ENCODE results near the gene PHEX.
"Not testable (repeated sequence)": the region's sequence is repeated elsewhere in the genome, so short reads cannot be mapped to it uniquely, and the experiment has no call there.

The PHEX gene

GRCh38 chrX:22248401-22248800 is 216.3 kb downstream of the PHEX start:
- DNase-seq (ENCODE audit: low read depth), result no peak

GRCh38 chrX:22249371-22249770 is 217.2 kb downstream of the PHEX start:
- DNase-seq (ENCODE audit: low read depth), result no peak

- DNase-seq (ENCODE audit: low read depth), result no peak
These were observed 236.6 kb downstream of the PHEX start for GRCh38 chrX:22268706-22269105.

GRCh38 chrX:22272613-22273012 is 240.5 kb downstream of the PHEX start, which contains the start of gene CBLL2:
Gene CBLL2, plus strand, starts transcription at chrX:22272913. Its CDS starts 79 bp downstream, at chrX:22272992.
- DNase-seq (ENCODE audit: low read depth), result no peak

- no peak for DNase-seq (ENCODE audit: low read depth)
These were observed 241.7 kb downstream of the PHEX start for GRCh38 chrX:22273714-22274317.

- no peak for DNase-seq (ENCODE audit: low read depth)
These were observed 244.7 kb downstream of the PHEX start for GRCh38 chrX:22276781-22277180.

GRCh38 chrX:22278375-22278774 is 246.2 kb downstream of the PHEX start:
- no peak for DNase-seq (ENCODE audit: low read depth)

GRCh38 chrX:22289209-22289608 is 257.1 kb downstream of the PHEX start:
- DNase-seq (ENCODE audit: low read depth), result not testable (repeated sequence)

- DNase-seq (ENCODE audit: low read depth), result no peak
These were observed 264.7 kb downstream of the PHEX start for GRCh38 chrX:22296871-22297270.

GRCh38 chrX:22300130-22300529 is 268.0 kb downstream of the PHEX start:
- DNase-seq (ENCODE audit: low read depth), result no peak

Measured in activated T-helper 1 cell treated with Interleukin-2 at 50 U/mL for 16 hours (primary cell).